ENCODE results near the gene GRIK3.

GRIK3 gene

GRCh38 chr1:37010011-37010410 lies 24.3 kb downstream of the GRIK3 start:
- H3K4ac ChIP-seq (ENCODE audit: low read depth in 1 of 2, low read length in 2 of 2), result no peak overlapping the region
- H3K9me3 ChIP-seq (ENCODE audit: control insufficient read depth, low read length), result no peaks in the 10 kb centered on the region
- no peaks in the 10 kb centered on the region for H3K79me1 ChIP-seq (replicated peaks; ENCODE audit: low read length, poor library complexity, severe bottlenecking)
- no peak overlapping the region for H3K14ac ChIP-seq (ENCODE audit: low read length in 2 of 2)
- 83% methylated on average over 3 of the region's 4 CpGs for WGBS
- H3K23ac ChIP-seq (ENCODE audit: low read length in 2 of 2), result no peak overlapping the region
- no peaks in the 10 kb centered on the region for H3K4me1 ChIP-seq (ENCODE audit: control insufficient read depth, insufficient read depth, low read depth, low read length)
- no peaks in the 10 kb centered on the region for H3K27me3 ChIP-seq (ENCODE audit: control insufficient read depth in 1 of 2, insufficient read depth in 1 of 2, low read length in 2 of 2)
- no peak overlapping the region for H4K8ac ChIP-seq (ENCODE audit: low read length)
- no peak overlapping the region for H2AK5ac ChIP-seq (ENCODE audit: low read length, severe bottlenecking)
- no peak overlapping the region for H3K9ac ChIP-seq (ENCODE audit: low read length)
- H3K4me2 ChIP-seq (ENCODE audit: low read length, poor library complexity, severe bottlenecking), result no peak overlapping the region
- no peaks in the 10 kb centered on the region for H3K36me3 ChIP-seq (ENCODE audit: control insufficient read depth in 1 of 2, insufficient read depth in 2 of 2, low read depth in 1 of 2, low read length in 2 of 2)
- no peak overlapping the region for H2BK120ac ChIP-seq (ENCODE audit: low read depth, low read length)
- no peak overlapping the region for H2BK15ac ChIP-seq (ENCODE audit: low read depth, poor library complexity, severe bottlenecking)
- no peak overlapping the region for H3K18ac ChIP-seq (ENCODE audit: low read depth in 1 of 2, low read length in 2 of 2)
- H3K27ac ChIP-seq (ENCODE audit: low read length, poor library complexity, severe bottlenecking), result no peak overlapping the region
- H4K91ac ChIP-seq (ENCODE audit: low read length), result no peak overlapping the region
- H3K4me3 ChIP-seq (ENCODE audit: insufficient read depth in 1 of 2, low read depth in 1 of 2, low read length in 2 of 2), result no peak overlapping the region
- H2BK5ac ChIP-seq (ENCODE audit: low read depth, low read length, poor library complexity, severe bottlenecking), result no peak overlapping the region
- DNase-seq, result no peak
- no peak overlapping the region for H2AFZ ChIP-seq (ENCODE audit: low read depth, low read length)
- no peak overlapping the region for H2BK12ac ChIP-seq (ENCODE audit: low read length in 2 of 2)

- H3K9ac ChIP-seq (ENCODE audit: low read length), result no peak overlapping the region
Observed at GRCh38 chr1:37009521-37009920, 24.8 kb downstream of the GRIK3 start.

GRCh38 chr1:37006132-37006868 lies 28.0 kb downstream of the GRIK3 start:
- no peak overlapping the region for H2BK120ac ChIP-seq (ENCODE audit: low read depth, low read length)
- peaks cover 0 to 8% of the 10 kb centered on the region in 2 experiments for H3K27me3 ChIP-seq (ENCODE audit: control insufficient read depth in 1 of 2, insufficient read depth in 1 of 2, low read length in 2 of 2)
- WGBS, result 64% methylated on average over 11 of the region's 11 CpGs
- H3K4me3 ChIP-seq (ENCODE audit: insufficient read depth in 1 of 2, low read depth in 1 of 2, low read length in 2 of 2), result no peak overlapping the region
- no peak overlapping the region for H2AFZ ChIP-seq (ENCODE audit: low read depth, low read length)
- no peak overlapping the region for H3K9ac ChIP-seq (ENCODE audit: low read length)
- no peaks in the 10 kb centered on the region for H3K36me3 ChIP-seq (ENCODE audit: control insufficient read depth in 1 of 2, insufficient read depth in 2 of 2, low read depth in 1 of 2, low read length in 2 of 2)
- no peak overlapping the region for H4K91ac ChIP-seq (ENCODE audit: low read length)
- H3K4me1 ChIP-seq (ENCODE audit: control insufficient read depth, insufficient read depth, low read depth, low read length), result no peaks in the 10 kb centered on the region
- no peak overlapping the region for H2BK15ac ChIP-seq (ENCODE audit: low read depth, poor library complexity, severe bottlenecking)
- no peak overlapping the region for H3K18ac ChIP-seq (ENCODE audit: low read depth in 1 of 2, low read length in 2 of 2)
- DNase-seq, result no peak
- no peak overlapping the region for H3K14ac ChIP-seq (ENCODE audit: low read length in 2 of 2)
- H3K23ac ChIP-seq (ENCODE audit: low read length in 2 of 2), result no peak overlapping the region
- H3K4me2 ChIP-seq (ENCODE audit: low read length, poor library complexity, severe bottlenecking), result no peak overlapping the region
- no peak overlapping the region for H2BK5ac ChIP-seq (ENCODE audit: low read depth, low read length, poor library complexity, severe bottlenecking)
- H2BK12ac ChIP-seq (ENCODE audit: low read length in 2 of 2), result no peak overlapping the region
- no peak overlapping the region for H3K4ac ChIP-seq (ENCODE audit: low read depth in 1 of 2, low read length in 2 of 2)
- H3K79me1 ChIP-seq (replicated peaks; ENCODE audit: low read length, poor library complexity, severe bottlenecking), result no peaks in the 10 kb centered on the region
- no peak overlapping the region for H2AK5ac ChIP-seq (ENCODE audit: low read length, severe bottlenecking)
- H3K27ac ChIP-seq (ENCODE audit: low read length, poor library complexity, severe bottlenecking), result no peak overlapping the region
- no peaks in the 10 kb centered on the region for H3K9me3 ChIP-seq (ENCODE audit: control insufficient read depth, low read length)
- H4K8ac ChIP-seq (ENCODE audit: low read length), result no peak overlapping the region

More at GRCh38 chr1:37009521-37009920, 24.8 kb downstream of the GRIK3 start:
- H2BK12ac ChIP-seq (ENCODE audit: low read length in 2 of 2), result no peak overlapping the region
- H3K4me2 ChIP-seq (ENCODE audit: low read length, poor library complexity, severe bottlenecking), result no peak overlapping the region
- H3K27me3 ChIP-seq (ENCODE audit: control insufficient read depth in 1 of 2, insufficient read depth in 1 of 2, low read length in 2 of 2), result no peaks in the 10 kb centered on the region
- no peak overlapping the region for H3K18ac ChIP-seq (ENCODE audit: low read depth in 1 of 2, low read length in 2 of 2)
- H3K27ac ChIP-seq (ENCODE audit: low read length, poor library complexity, severe bottlenecking), result no peak overlapping the region
- H2BK5ac ChIP-seq (ENCODE audit: low read depth, low read length, poor library complexity, severe bottlenecking), result no peak overlapping the region
- H2BK15ac ChIP-seq (ENCODE audit: low read depth, poor library complexity, severe bottlenecking), result no peak overlapping the region
- no peak for DNase-seq
- H3K4me1 ChIP-seq (ENCODE audit: control insufficient read depth, insufficient read depth, low read depth, low read length), result no peaks in the 10 kb centered on the region
- no peak overlapping the region for H4K91ac ChIP-seq (ENCODE audit: low read length)
- H3K36me3 ChIP-seq (ENCODE audit: control insufficient read depth in 1 of 2, insufficient read depth in 2 of 2, low read depth in 1 of 2, low read length in 2 of 2), result no peaks in the 10 kb centered on the region
- WGBS, result 83% methylated on average over 5 of the region's 5 CpGs
- no peak overlapping the region for H2AFZ ChIP-seq (ENCODE audit: low read depth, low read length)
- H3K9me3 ChIP-seq (ENCODE audit: control insufficient read depth, low read length), result no peaks in the 10 kb centered on the region
- H3K14ac ChIP-seq (ENCODE audit: low read length in 2 of 2), result no peak overlapping the region
- no peaks in the 10 kb centered on the region for H3K79me1 ChIP-seq (replicated peaks; ENCODE audit: low read length, poor library complexity, severe bottlenecking)
- H2BK120ac ChIP-seq (ENCODE audit: low read depth, low read length), result no peak overlapping the region
- H3K23ac ChIP-seq (ENCODE audit: low read length in 2 of 2), result no peak overlapping the region
- H2AK5ac ChIP-seq (ENCODE audit: low read length, severe bottlenecking), result no peak overlapping the region
- H3K4ac ChIP-seq (ENCODE audit: low read depth in 1 of 2, low read length in 2 of 2), result no peak overlapping the region
- H4K8ac ChIP-seq (ENCODE audit: low read length), result no peak overlapping the region
- no peak overlapping the region for H3K4me3 ChIP-seq (ENCODE audit: insufficient read depth in 1 of 2, low read depth in 1 of 2, low read length in 2 of 2)

GRCh38 chr1:37002898-37003297 lies 31.4 kb downstream of the GRIK3 start:
- DNase-seq, result no peak
- Histone ChIP-seq H3K18ac (ENCODE audit: low read depth in 1 of 2, low read length in 2 of 2) (no peak overlapping the region), H4K91ac (ENCODE audit: low read length) (no peak overlapping the region), H2BK15ac (ENCODE audit: low read depth, poor library complexity, severe bottlenecking) (no peak overlapping the region), H2BK120ac (ENCODE audit: low read depth, low read length) (no peak overlapping the region), H3K23ac (ENCODE audit: low read length in 2 of 2) (no peak overlapping the region), H3K4me1 (ENCODE audit: control insufficient read depth, insufficient read depth, low read depth, low read length) (no peaks in the 10 kb centered on the region), H3K79me1 (replicated peaks; ENCODE audit: low read length, poor library complexity, severe bottlenecking) (no peaks in the 10 kb centered on the region), H4K8ac (ENCODE audit: low read length) (no peak overlapping the region), H3K36me3 (ENCODE audit: control insufficient read depth in 1 of 2, insufficient read depth in 2 of 2, low read depth in 1 of 2, low read length in 2 of 2) (no peaks in the 10 kb centered on the region), H2BK12ac (ENCODE audit: low read length in 2 of 2) (no peak overlapping the region), H2AK5ac (ENCODE audit: low read length, severe bottlenecking) (no peak overlapping the region), H3K14ac (ENCODE audit: low read length in 2 of 2) (no peak overlapping the region), H3K9ac (ENCODE audit: low read length) (no peak overlapping the region), H2BK5ac (ENCODE audit: low read depth, low read length, poor library complexity, severe bottlenecking) (no peak overlapping the region), H3K27me3 (ENCODE audit: control insufficient read depth in 1 of 2, insufficient read depth in 1 of 2, low read length in 2 of 2) (peaks cover 0 to 8% of the 10 kb centered on the region in 2 experiments), H3K27ac (ENCODE audit: low read length, poor library complexity, severe bottlenecking) (no peak overlapping the region), H3K4me3 (ENCODE audit: insufficient read depth in 1 of 2, low read depth in 1 of 2, low read length in 2 of 2) (no peak overlapping the region), H3K9me3 (ENCODE audit: control insufficient read depth, low read length) (no peaks in the 10 kb centered on the region), H3K4ac (ENCODE audit: low read depth in 1 of 2, low read length in 2 of 2) (no peak overlapping the region), H2AFZ (ENCODE audit: low read depth, low read length) (no peak overlapping the region), H3K4me2 (ENCODE audit: low read length, poor library complexity, severe bottlenecking) (no peak overlapping the region)
- no CpG with 5 or more reads among the region's 3 CpGs for WGBS

Data from mesenchymal stem cell (in vitro differentiated cells and primary cell).